Naive thymus-derived CD4-positive, alpha-beta T cell (primary cell): ENCODE results near the gene CCNH. TPM values are rescaled to one million over a fixed set of nuclear protein-coding genes. Genes with fewer than 3 reads are reported as not detected.
A peak's percentile ranks its signal among the peaks of the same experiment; 100 is the strongest.

ENCODE experiments used
- ATAC-seq: fragments of 150-1000 bp; cut with Tn5 transposase; 2 replicates; pipeline ENCODE4 v1.10.0; 2021; ENCODE audit warnings: mild to moderate bottlenecking, moderate library complexity
- CTCF ChIA-PET: fragments of 350-600 bp; sonication (Branson Sonifier 250); formaldehyde crosslinking; loops from one replicate; lab custom pipeline; 2021; ENCODE audit warnings: antibody characterized with exemption; lab: Charles Lee
- POLR2A ChIA-PET: fragments of 350-600 bp; sonication (Branson Sonifier 250); formaldehyde crosslinking; loops from one replicate; lab custom pipeline; 2021; ENCODE audit warnings: antibody characterized with exemption, inconsistent platforms; lab: Charles Lee
- DNase-seq, 9 donors: peaks; one replicate each; pipeline versions ENCODE4 v3.0.0 to v3.0.0-alpha.2; 2020 to 2022; ENCODE audit warnings: mixed read lengths in 1 of 9
- H3K27ac ChIP-seq: one replicate; pipeline ENCODE4 v1.7.0; 2013; ENCODE audit warnings: mild to moderate bottlenecking, low read depth, low read length, moderate library complexity
- H3K27me3 ChIP-seq, 2 donors: one replicate each; pipeline ENCODE4 v1.7.0; 2013; ENCODE audit warnings: low read length in 2 of 2, mild to moderate bottlenecking in 2 of 2, moderate library complexity in 2 of 2; ENCODE audit not compliant: control insufficient read depth in 2 of 2, insufficient read depth in 2 of 2
- H3K36me3 ChIP-seq, 3 experiments: 1 replicate in 2 of 3; 2 replicates in 1 of 3; pipeline ENCODE4 v1.7.0; 2013; ENCODE audit warnings: low read length in 3 of 3, mild to moderate bottlenecking in 3 of 3, moderate library complexity in 1 of 3; ENCODE audit not compliant: insufficient read depth in 3 of 3, control insufficient read depth in 2 of 3
- H3K4me1 ChIP-seq, 2 donors: one replicate each; pipeline ENCODE4 v1.7.0; 2013; ENCODE audit warnings: low read length in 2 of 2, mild to moderate bottlenecking in 2 of 2, moderate library complexity in 1 of 2; ENCODE audit not compliant: control insufficient read depth in 2 of 2, insufficient read depth in 2 of 2
- H3K4me3 ChIP-seq: 2 replicates; pipeline ENCODE4 v1.7.0; 2013; ENCODE audit warnings: mild to moderate bottlenecking, low read length
- H3K9me3 ChIP-seq, 3 experiments: 1 replicate in 2 of 3; 2 replicates in 1 of 3; pipeline ENCODE4 v1.7.0; 2013; ENCODE audit warnings: low read length in 3 of 3; ENCODE audit not compliant: control insufficient read depth in 2 of 3
- H3K27ac Mint-ChIP-seq, 9 donors: one replicate each; pipeline ENCODE4 v1.8.0; 2020 to 2022; ENCODE audit warnings: mixed read lengths in 9 of 9, mild to moderate bottlenecking in 8 of 9, moderate library complexity in 5 of 9, inconsistent platforms in 2 of 9
- H3K27me3 Mint-ChIP-seq, 5 donors: one replicate each; pipeline ENCODE4 v1.8.0; 2021 to 2022; ENCODE audit warnings: mixed read lengths in 5 of 5, mild to moderate bottlenecking in 1 of 5
- H3K36me3 Mint-ChIP-seq, 5 donors: one replicate each; pipeline ENCODE4 v1.8.0; 2020 to 2022; ENCODE audit warnings: mixed read lengths in 5 of 5, mild to moderate bottlenecking in 3 of 5, inconsistent platforms in 1 of 5
- H3K4me1 Mint-ChIP-seq, 7 donors: one replicate each; pipeline ENCODE4 v1.8.0; 2020 to 2022; ENCODE audit warnings: mixed read lengths in 7 of 7, mild to moderate bottlenecking in 3 of 7, inconsistent platforms in 1 of 7
- H3K4me3 Mint-ChIP-seq, 10 donors: one replicate each; pipeline ENCODE4 v1.8.0; 2020 to 2022; ENCODE audit warnings: mild to moderate bottlenecking in 10 of 10, mixed read lengths in 10 of 10, moderate library complexity in 6 of 10, inconsistent platforms in 2 of 10
- H3K9me3 Mint-ChIP-seq, 11 donors: one replicate each; pipeline ENCODE4 v1.8.0; 2020 to 2022; ENCODE audit warnings: mixed read lengths in 11 of 11, mild to moderate bottlenecking in 4 of 11, inconsistent platforms in 1 of 11, moderate library complexity in 1 of 11
- intact Hi-C, 2 donors: fragments of 100-400 bp; cut with micrococcal nuclease; formaldehyde crosslinking; loops; one replicate each; pipeline ENCODE4 v1.15.1; 2023
- polyA plus RNA-seq, 2 donors: library from polyadenylated mRNA; unstranded; fragments of 300-500 nt; fragmentation: Illumina TruSeq; gene quantifications; one replicate each; pipeline ENCODE4 v1.2.3, GENCODE V29; 2021
- total RNA-seq, 6 experiments: library from RNA in 5 of 6; stranded (reverse) in 5 of 6; gene quantifications; 1 replicate in 5 of 6; 2 replicates in 1 of 6; pipeline ENCODE4 v1.2.3 and lab custom pipeline; 2021 to 2026

Gene CCNH
- total and polyA plus RNA-seq, 7 experiments from 2014 or later = 55.7 to 239 (median 102) TPM

DNA sequence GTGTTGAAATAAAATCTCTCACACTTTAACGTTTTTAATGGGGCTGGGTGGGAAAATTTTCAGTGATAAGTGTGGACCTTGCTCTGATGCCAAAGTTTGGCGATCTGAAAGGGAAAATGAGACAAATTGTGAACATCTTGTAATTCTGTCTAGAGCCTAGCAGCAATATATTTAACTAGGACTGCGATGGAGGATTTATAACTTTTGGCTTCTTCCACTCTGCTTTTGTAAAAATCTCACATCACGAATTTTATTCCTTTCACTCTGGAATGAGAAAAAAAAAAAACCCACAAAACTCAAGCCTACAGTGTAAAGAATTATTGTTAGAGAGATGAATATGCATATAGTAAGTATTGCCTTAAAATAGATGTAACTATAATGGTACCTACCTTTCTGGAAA lies 19.9 kb downstream of the CCNH start:
- H3K27ac ChIP-seq = no peak overlapping the region
- no peak overlapping the region for H3K4me3 ChIP-seq
- no peaks in the 10 kb centered on the region for H3K27me3 Mint-ChIP-seq
- H3K9me3 ChIP-seq = no peaks in the 10 kb centered on the region
- peaks cover 14 to 59% (median 28%) of the 10 kb centered on the region in 5 donors for H3K36me3 Mint-ChIP-seq
- H3K36me3 ChIP-seq = peaks cover 25 to 84% (median 45%) of the 10 kb centered on the region in 3 experiments
- no peak for ATAC-seq
- intact Hi-C loops = loop anchor here (1.0 to 5.0 kb wide), 2 partner anchors 12 to 50 kb away; no protein-coding TSS in a partner anchor
- no peaks in the 10 kb centered on the region for H3K27me3 ChIP-seq
- H3K4me1 Mint-ChIP-seq = peaks cover 6 to 38% (median 19%) of the 10 kb centered on the region in 7 donors
- peak overlapping the region in 5 of 9 donors; percentile 3 to 79 (median 20) for H3K27ac Mint-ChIP-seq
- DNase-seq = no peak
- H3K4me3 Mint-ChIP-seq = no peak overlapping the region
- CTCF ChIA-PET = interaction anchor here (1.3 kb wide), 1 partner anchor 7 kb away, joined by 4 read pairs; no protein-coding TSS in a partner anchor
- POLR2A ChIA-PET = no interaction called here
- H3K4me1 ChIP-seq = no peaks in the 10 kb centered on the region
- H3K9me3 Mint-ChIP-seq = no peaks in the 10 kb centered on the region

DNA sequence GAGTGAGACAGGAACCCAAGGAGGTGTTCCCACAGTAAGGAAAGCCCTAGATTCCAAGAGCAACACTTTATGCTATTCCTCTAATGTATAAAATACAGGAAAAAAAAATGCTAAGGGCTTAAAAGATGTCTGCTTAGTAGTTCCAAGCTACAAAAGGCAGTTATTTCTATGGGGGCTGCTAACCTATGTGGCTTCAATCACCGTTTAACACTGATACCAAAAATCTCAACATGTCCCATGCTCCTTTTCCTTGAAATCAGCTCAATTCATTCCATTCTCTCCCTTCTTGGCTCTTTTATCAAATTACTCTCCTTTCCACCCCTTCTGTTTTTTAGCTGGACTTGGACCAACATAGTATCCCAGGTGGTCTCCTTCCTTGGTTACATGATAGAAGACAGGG lies 20.6 kb downstream of the CCNH start:
- Histone ChIP-seq H3K9me3 (no peaks in the 10 kb centered on the region), H3K27me3 (no peaks in the 10 kb centered on the region), H3K27ac (no peak overlapping the region), H3K4me1 (no peaks in the 10 kb centered on the region), H3K36me3 (peaks cover 25 to 85% (median 42%) of the 10 kb centered on the region in 3 experiments), H3K4me3 (no peak overlapping the region)
- Mint-ChIP-seq H3K4me3 (no peak overlapping the region), H3K27me3 (no peaks in the 10 kb centered on the region), H3K36me3 (peaks cover 14 to 61% (median 28%) of the 10 kb centered on the region in 5 donors), H3K9me3 (no peaks in the 10 kb centered on the region), H3K4me1 (peaks cover 6 to 40% (median 20%) of the 10 kb centered on the region in 7 donors), H3K27ac (peak overlapping the region in 7 of 9 donors; percentile 3 to 79 (median 57))
- DNase-seq = no peak
- intact Hi-C loops = loop anchor here (1.0 to 5.0 kb wide), 2 partner anchors 11 to 50 kb away; no protein-coding TSS in a partner anchor
- CTCF ChIA-PET = interaction anchor here (1.3 kb wide), 1 partner anchor 8 kb away, joined by 4 read pairs; no protein-coding TSS in a partner anchor
- POLR2A ChIA-PET = interaction anchor here (0.6 kb wide), 1 partner anchor 51 kb away, joined by 3 read pairs; no protein-coding TSS in a partner anchor
- no peak for ATAC-seq

DNA sequence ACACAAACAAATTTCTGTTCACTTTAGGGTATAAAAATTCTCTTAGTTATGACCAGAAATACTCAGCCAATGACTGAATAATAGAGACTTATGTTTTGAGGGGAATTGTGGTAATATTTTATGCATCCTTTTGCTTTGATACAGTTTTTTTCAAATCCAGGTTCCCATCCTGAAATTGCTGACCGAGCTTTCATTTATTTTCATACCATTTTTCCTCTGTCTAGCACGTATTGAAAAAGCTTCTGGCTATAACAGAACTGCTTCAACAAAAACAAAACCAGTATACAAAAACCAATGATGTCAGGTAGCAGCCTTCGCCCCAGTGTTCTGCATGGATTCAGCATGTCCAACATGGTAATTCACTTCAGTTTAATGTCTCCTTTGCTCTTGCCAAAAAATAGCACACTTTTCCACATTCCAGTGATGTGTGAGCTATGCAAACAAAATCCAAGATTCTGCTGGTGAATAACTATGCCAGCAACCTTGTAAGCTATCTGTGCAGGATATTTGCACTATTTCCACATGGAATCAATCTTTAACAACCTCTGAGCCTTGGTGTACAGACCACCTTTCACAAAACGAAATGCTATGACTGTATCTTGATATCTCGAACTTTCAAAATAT lies 22.0 kb downstream of the CCNH start:
- peak overlapping the region in 8 of 9 donors; percentile 7 to 77 (median 47) for H3K27ac Mint-ChIP-seq
- Histone ChIP-seq H3K4me1 (no peaks in the 10 kb centered on the region), H3K27me3 (no peaks in the 10 kb centered on the region), H3K36me3 (peaks cover 25 to 80% (median 50%) of the 10 kb centered on the region in 3 experiments), H3K4me3 (no peak overlapping the region), H3K9me3 (no peaks in the 10 kb centered on the region), H3K27ac (no peak overlapping the region)
- H3K36me3 Mint-ChIP-seq = peaks cover 14 to 63% (median 26%) of the 10 kb centered on the region in 5 donors
- intact Hi-C loops = loop anchor here in 1 of 2 donors (5.0 kb wide), 1 partner anchor 48 kb away; no protein-coding TSS in a partner anchor
- ATAC-seq (no peak), DNase-seq (no peak)
- POLR2A ChIA-PET = no interaction called here
- no peaks in the 10 kb centered on the region for H3K27me3 Mint-ChIP-seq
- no peak overlapping the region for H3K4me3 Mint-ChIP-seq
- CTCF ChIA-PET = interaction anchor here (1.4 kb wide), 1 partner anchor 404 kb away, joined by 4 read pairs; no protein-coding TSS in a partner anchor
- peaks cover 6 to 37% (median 15%) of the 10 kb centered on the region in 7 donors for H3K4me1 Mint-ChIP-seq
- H3K9me3 Mint-ChIP-seq = no peaks in the 10 kb centered on the region

DNA sequence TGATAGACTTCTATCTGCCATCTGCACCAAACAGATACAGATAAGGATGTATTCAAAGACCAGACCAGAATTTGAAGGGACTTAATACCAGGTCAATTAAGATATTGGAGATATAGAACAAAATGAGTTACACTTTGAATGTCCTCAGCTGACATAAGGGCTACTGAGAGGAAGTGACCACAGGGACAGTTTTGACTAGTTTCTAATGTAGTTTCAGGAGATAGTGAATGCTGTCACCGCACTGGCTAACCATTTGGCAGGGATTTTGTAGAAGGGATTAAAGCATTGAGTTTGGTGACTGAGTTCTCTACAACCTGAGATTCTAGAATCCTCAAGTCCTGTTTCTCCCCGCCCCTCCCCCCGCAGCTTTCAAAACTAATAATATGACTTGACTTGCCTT lies 22.7 kb downstream of the CCNH start:
- Mint-ChIP-seq H3K27ac (peak overlapping the region in 8 of 9 donors; percentile 1 to 77 (median 46)), H3K9me3 (no peaks in the 10 kb centered on the region), H3K4me1 (peaks cover 6 to 33% (median 14%) of the 10 kb centered on the region in 7 donors), H3K27me3 (no peaks in the 10 kb centered on the region), H3K36me3 (peaks cover 14 to 60% (median 23%) of the 10 kb centered on the region in 5 donors), H3K4me3 (no peak overlapping the region)
- ChIA-PET CTCF (interaction anchor here (1.4 kb wide), 1 partner anchor 404 kb away, joined by 4 read pairs; no protein-coding TSS in a partner anchor), POLR2A (interaction anchor here (1.4 kb wide), 1 partner anchor 15 kb away, joined by 3 read pairs; no protein-coding TSS in a partner anchor)
- intact Hi-C loops = loop anchor here in 1 of 2 donors (5.0 kb wide), 1 partner anchor 48 kb away; no protein-coding TSS in a partner anchor
- H3K4me3 ChIP-seq = no peak overlapping the region
- no peaks in the 10 kb centered on the region for H3K9me3 ChIP-seq
- no peak for ATAC-seq
- H3K27me3 ChIP-seq = no peaks in the 10 kb centered on the region
- H3K27ac ChIP-seq = no peak overlapping the region
- no peak for DNase-seq
- no peaks in the 10 kb centered on the region for H3K4me1 ChIP-seq
- H3K36me3 ChIP-seq = peaks cover 25 to 74% (median 50%) of the 10 kb centered on the region in 3 experiments

DNA sequence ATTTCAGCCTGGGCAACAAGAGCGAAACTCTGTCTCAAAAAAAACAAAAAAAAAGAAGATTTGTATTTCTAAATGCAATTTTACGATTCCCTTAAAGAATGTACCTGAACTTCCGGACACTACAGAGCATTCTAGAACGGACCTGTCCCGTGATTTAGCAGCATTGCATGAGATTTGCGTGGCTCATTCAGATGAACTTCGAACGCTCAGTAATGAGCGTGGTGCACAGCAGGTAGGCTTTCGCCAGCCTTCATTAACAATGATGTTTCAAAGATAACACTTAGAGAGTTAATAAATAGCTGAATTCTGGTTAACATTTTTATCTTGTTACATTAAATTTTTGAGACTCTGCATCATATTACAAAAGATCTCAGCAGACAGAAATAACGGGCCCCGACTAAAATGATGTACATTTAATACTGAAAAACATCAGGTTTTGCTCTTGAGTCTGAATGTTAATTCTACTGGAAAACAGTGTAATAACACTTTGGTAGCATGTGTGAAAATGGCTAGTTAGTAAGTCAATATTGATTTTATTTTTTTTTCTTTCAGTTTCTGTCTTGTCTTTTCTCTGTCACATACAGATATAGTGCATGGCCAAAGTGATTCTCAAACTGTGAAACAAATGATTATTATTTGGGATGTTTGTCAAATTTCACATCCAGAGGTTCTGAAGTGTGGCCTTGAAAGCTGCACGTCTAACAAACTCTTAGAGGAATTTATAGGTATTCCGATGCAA lies 23.3 kb downstream of the CCNH start:
- H3K27ac Mint-ChIP-seq = peak overlapping the region in 5 of 9 donors; percentile 33 to 77 (median 69)
- CTCF ChIA-PET = interaction anchor here (1.4 kb wide), 1 partner anchor 403 kb away, joined by 4 read pairs; no protein-coding TSS in a partner anchor
- no peaks in the 10 kb centered on the region for H3K27me3 Mint-ChIP-seq

DNA sequence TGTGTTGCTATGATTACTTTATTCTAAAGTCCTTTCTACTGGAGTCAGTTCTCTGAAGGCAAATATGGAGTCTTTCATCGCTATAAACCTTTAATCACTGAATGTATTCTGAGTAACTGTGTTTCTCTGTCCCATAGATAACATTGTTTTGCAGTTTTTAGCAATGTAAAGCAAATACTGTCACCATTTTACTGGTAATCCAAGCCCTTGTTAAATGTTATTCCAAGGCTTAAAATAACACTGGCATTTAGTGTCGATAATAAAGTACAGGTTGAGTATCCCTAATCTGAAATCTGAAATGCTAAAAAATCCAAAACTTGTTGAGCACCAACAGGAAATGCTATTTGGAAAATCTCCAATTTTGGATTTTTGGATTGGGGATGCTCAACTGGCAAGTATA lies 24.6 kb downstream of the CCNH start:
- H3K9me3 Mint-ChIP-seq = no peaks in the 10 kb centered on the region
- H3K36me3 Mint-ChIP-seq = peaks cover 7 to 52% (median 25%) of the 10 kb centered on the region in 5 donors
- no peaks in the 10 kb centered on the region for H3K27me3 Mint-ChIP-seq
- ATAC-seq (no peak), DNase-seq (no peak)
- Histone ChIP-seq H3K4me3 (no peak overlapping the region), H3K4me1 (no peaks in the 10 kb centered on the region), H3K27me3 (no peaks in the 10 kb centered on the region), H3K36me3 (peaks cover 20 to 55% (median 41%) of the 10 kb centered on the region in 3 experiments), H3K9me3 (no peaks in the 10 kb centered on the region), H3K27ac (no peak overlapping the region)
- CTCF ChIA-PET = no interaction called here
- H3K4me1 Mint-ChIP-seq = peaks cover 10 to 30% (median 13%) of the 10 kb centered on the region in 7 donors
- POLR2A ChIA-PET = no interaction called here
- no peak overlapping the region for H3K4me3 Mint-ChIP-seq
- H3K27ac Mint-ChIP-seq = peak overlapping the region in 3 of 9 donors; percentile 0 to 69 (median 51)
- intact Hi-C loops = no loop called here

More for the DNA sequence above, 23.3 kb downstream of the CCNH start:
- Histone ChIP-seq H3K4me3 (no peak overlapping the region), H3K27me3 (no peaks in the 10 kb centered on the region), H3K27ac (no peak overlapping the region), H3K4me1 (no peaks in the 10 kb centered on the region), H3K9me3 (no peaks in the 10 kb centered on the region), H3K36me3 (peaks cover 24 to 68% (median 50%) of the 10 kb centered on the region in 3 experiments)
- ATAC-seq (no peak), DNase-seq (no peak)
- peaks cover 4 to 27% (median 10%) of the 10 kb centered on the region in 7 donors for H3K4me1 Mint-ChIP-seq
- intact Hi-C loops = loop anchor here in 1 of 2 donors (5.0 kb wide), 1 partner anchor 47 kb away; no protein-coding TSS in a partner anchor
- H3K36me3 Mint-ChIP-seq = peaks cover 8 to 54% (median 23%) of the 10 kb centered on the region in 5 donors
- no peak overlapping the region for H3K4me3 Mint-ChIP-seq
- no peaks in the 10 kb centered on the region for H3K9me3 Mint-ChIP-seq
- POLR2A ChIA-PET = interaction anchor here (1.4 kb wide), 1 partner anchor 16 kb away, joined by 3 read pairs; no protein-coding TSS in a partner anchor
